ENCODE measurements around the gene HSFX4. TPM values are rescaled to one million over a fixed set of nuclear protein-coding genes. Genes with fewer than 3 reads are reported as not detected.
"Not testable (repeated sequence)": the region's sequence is repeated elsewhere in the genome, so short reads cannot be mapped to it uniquely, and the experiment has no call there.

HSFX4 gene
- total RNA-seq, 6 experiments from 2014 or later, result not detected

GRCh38 chrX:149939905-149940673 is 10.7 kb downstream of the HSFX4 start:
- Histone ChIP-seq H3K27me3 (no peaks in the 10 kb centered on the region), H3K27ac (peak overlapping the region; percentile 58 to 73 (median 63)), H3K9me3 (no peaks in the 10 kb centered on the region), H3K36me3 (no peaks in the 10 kb centered on the region), H3K4me1 (no peaks in the 10 kb centered on the region), H3K4me3 (peak overlapping the region; percentile 38 to 53 (median 52))
- 28% methylated on average over 27 of the region's 27 CpGs for WGBS (ENCODE audit: insufficient coverage, low coverage, low lambda C conversion rate, missing lambda C conversion rate)
- TF ChIP-seq CTCF (IDR thresholded peaks at IDR 0.05) (no peak), POLR2A (IDR thresholded peaks at IDR 0.05) (peak; percentile 70)
- intact Hi-C loops (cut with DNase I), result no loop called here
- peak; percentile 94 to 97 (median 96) for DNase-seq
- ATAC-seq, result peak; percentile 64 to 75 (median 68)

GRCh38 chrX:149940674-149941024 is 11.3 kb downstream of the HSFX4 start:
- WGBS (ENCODE audit: insufficient coverage, low coverage, low lambda C conversion rate, missing lambda C conversion rate), result 36% methylated on average over 7 of the region's 11 CpGs
- TF ChIP-seq CTCF (IDR thresholded peaks at IDR 0.05), result peak; percentile 34 to 44 (median 40)
- H3K27ac ChIP-seq; H3K36me3 ChIP-seq; H3K9me3 ChIP-seq; H3K27me3 ChIP-seq; intact Hi-C loops (cut with DNase I); ATAC-seq; H3K4me3 ChIP-seq; H3K4me1 ChIP-seq; DNase-seq: not testable (repeated sequence)

- intact Hi-C loops (cut with DNase I), result not testable (repeated sequence)
These were observed 15.8 kb downstream of the HSFX4 start for GRCh38 chrX:149945087-149945670.

GRCh38 chrX:149945820-149946219 is 16.4 kb downstream of the HSFX4 start:
- intact Hi-C loops (cut with DNase I); H3K27me3 ChIP-seq; H3K27ac ChIP-seq; ATAC-seq; H3K4me3 ChIP-seq; H3K4me1 ChIP-seq; H3K9me3 ChIP-seq; H3K36me3 ChIP-seq; DNase-seq: not testable (repeated sequence)
- WGBS (ENCODE audit: insufficient coverage, low coverage, low lambda C conversion rate, missing lambda C conversion rate), result 82% methylated on average over 3 of the region's 9 CpGs

More at GRCh38 chrX:149945087-149945670, 15.8 kb downstream of the HSFX4 start:
- not testable (repeated sequence) for H3K9me3 ChIP-seq, ATAC-seq, H3K36me3 ChIP-seq, H3K27me3 ChIP-seq, H3K4me1 ChIP-seq, H3K4me3 ChIP-seq, H3K27ac ChIP-seq, DNase-seq
- 73% methylated on average over 6 of the region's 11 CpGs for WGBS (ENCODE audit: insufficient coverage, low coverage, low lambda C conversion rate, missing lambda C conversion rate)

GRCh38 chrX:149946932-149947331 is 17.6 kb downstream of the HSFX4 start:
- H3K27ac ChIP-seq; H3K4me1 ChIP-seq; intact Hi-C loops (cut with DNase I); H3K9me3 ChIP-seq; H3K4me3 ChIP-seq; DNase-seq; H3K36me3 ChIP-seq; H3K27me3 ChIP-seq: not testable (repeated sequence)
- peak in 1 of 4 donors; percentile 47 for ATAC-seq
- WGBS (ENCODE audit: insufficient coverage, low coverage, low lambda C conversion rate, missing lambda C conversion rate), result no CpG with 5 or more reads among the region's 3 CpGs

- ATAC-seq (no peak), DNase-seq (no peak)
- Histone ChIP-seq H3K27me3 (no peaks in the 10 kb centered on the region), H3K9me3 (no peaks in the 10 kb centered on the region), H3K36me3 (no peaks in the 10 kb centered on the region), H3K4me3 (no peak overlapping the region), H3K27ac (no peak overlapping the region), H3K4me1 (no peaks in the 10 kb centered on the region)
- no peak for TF ChIP-seq CTCF (IDR thresholded peaks at IDR 0.05)
- TF ChIP-seq POLR2A (IDR thresholded peaks at IDR 0.05), result no peak
- WGBS (ENCODE audit: insufficient coverage, low coverage, low lambda C conversion rate, missing lambda C conversion rate), result 74% methylated on average over 3 of the region's 3 CpGs
- intact Hi-C loops (cut with DNase I), result no loop called here
These were observed 18.6 kb downstream of the HSFX4 start for GRCh38 chrX:149948016-149948415.
